KMS-11 (cell line): ENCODE results near the gene ELMO1.

Experiments used
- H2AFZ ChIP-seq: fragments of 200-600 bp; sonication (generic); 2 replicates; pipeline ENCODE4 v1.6.1; 2016; ENCODE audit warnings: antibody characterized with exemption, mixed run types, low read depth
- H3K27ac ChIP-seq: fragments of 200-600 bp; sonication (generic); 2 replicates; pipeline ENCODE4 v1.6.1; 2016; ENCODE audit warnings: mild to moderate bottlenecking, mixed run types
- H3K27me3 ChIP-seq: fragments of 200-600 bp; sonication (generic); 2 replicates; pipeline ENCODE4 v1.6.1; 2017; ENCODE audit warnings: mild to moderate bottlenecking, low read depth, mixed run types, moderate library complexity; ENCODE audit not compliant: insufficient read depth
- H3K36me3 ChIP-seq: fragments of 200-600 bp; sonication (generic); 2 replicates; pipeline ENCODE4 v1.6.1; 2017; ENCODE audit warnings: mild to moderate bottlenecking, mixed run types; ENCODE audit not compliant: insufficient read depth
- H3K4me1 ChIP-seq: fragments of 200-600 bp; sonication (generic); 2 replicates; pipeline ENCODE4 v1.6.1; 2016; ENCODE audit warnings: mild to moderate bottlenecking, low read depth, mixed run types; ENCODE audit not compliant: poor library complexity, severe bottlenecking
- H3K4me2 ChIP-seq: fragments of 200-600 bp; sonication (generic); 2 replicates; pipeline ENCODE4 v1.7.0; 2016; ENCODE audit warnings: mild to moderate bottlenecking, mixed run types
- H3K4me3 ChIP-seq: fragments of 200-600 bp; sonication (generic); IDR thresholded peaks from 2 replicates; pipeline ENCODE4 v1.6.1; 2017; ENCODE audit warnings: low read depth, low read length, mixed read lengths; ENCODE audit not compliant: insufficient read depth
- H3K79me2 ChIP-seq: fragments of 200-600 bp; sonication (generic); 2 replicates; pipeline ENCODE4 v1.6.1; 2016; ENCODE audit warnings: low read depth, mixed run types; ENCODE audit not compliant: insufficient read depth
- H3K9ac ChIP-seq: fragments of 200-600 bp; sonication (generic); 2 replicates; pipeline ENCODE4 v1.6.1; 2016; ENCODE audit warnings: mild to moderate bottlenecking, mixed run types
- H4K20me1 ChIP-seq: fragments of 200-600 bp; sonication (generic); 2 replicates; pipeline ENCODE4 v1.6.1; 2016; ENCODE audit warnings: mild to moderate bottlenecking, mixed run types; ENCODE audit not compliant: insufficient read depth
- CTCF ChIP-seq: fragments of 200-600 bp; sonication (generic); conservative IDR thresholded peaks from 2 replicates; pipeline ENCODE4 v1.6.1; 2017; ENCODE audit warnings: low read depth, mild to moderate bottlenecking, antibody characterized with exemption, low read length, moderate library complexity, mixed read lengths

The ELMO1 gene

GRCh38 chr7:37429435-37429791, 19.3 kb downstream of the ELMO1 start:
- Histone ChIP-seq H3K4me3 (no peak overlapping the region), H3K9ac (no peak overlapping the region), H4K20me1 (no peaks in the 10 kb centered on the region), H3K36me3 (no peaks in the 10 kb centered on the region), H3K27ac (no peak overlapping the region), H2AFZ (no peak overlapping the region), H3K4me1 (peaks cover 17% of the 10 kb centered on the region), H3K27me3 (no peaks in the 10 kb centered on the region), H3K4me2 (no peak overlapping the region), H3K79me2 (no peaks in the 10 kb centered on the region)
- no peak for TF ChIP-seq CTCF

- no peak overlapping the region for H3K9ac ChIP-seq
- H4K20me1 ChIP-seq = no peaks in the 10 kb centered on the region
- no peaks in the 10 kb centered on the region for H3K79me2 ChIP-seq
- no peak overlapping the region for H3K27ac ChIP-seq
- no peak for TF ChIP-seq CTCF
- no peak overlapping the region for H3K4me3 ChIP-seq
- H3K36me3 ChIP-seq = no peaks in the 10 kb centered on the region
- peaks cover 17% of the 10 kb centered on the region for H3K4me1 ChIP-seq
- H3K27me3 ChIP-seq = no peaks in the 10 kb centered on the region
- H2AFZ ChIP-seq = no peak overlapping the region
- H3K4me2 ChIP-seq = no peak overlapping the region
These were observed 19.8 kb downstream of the ELMO1 start for GRCh38 chr7:37428681-37429434.

- peaks cover 6% of the 10 kb centered on the region for H3K4me1 ChIP-seq
- H3K27me3 ChIP-seq = no peaks in the 10 kb centered on the region
- H3K27ac ChIP-seq = no peak overlapping the region
- H3K36me3 ChIP-seq = no peaks in the 10 kb centered on the region
- no peaks in the 10 kb centered on the region for H3K79me2 ChIP-seq
- H3K4me2 ChIP-seq = no peak overlapping the region
- H3K4me3 ChIP-seq = no peak overlapping the region
- no peak overlapping the region for H2AFZ ChIP-seq
- TF ChIP-seq CTCF = no peak
- H4K20me1 ChIP-seq = no peaks in the 10 kb centered on the region
- no peak overlapping the region for H3K9ac ChIP-seq
These were observed 21.3 kb downstream of the ELMO1 start for GRCh38 chr7:37427276-37427940.

GRCh38 chr7:37425498-37425897, 23.2 kb downstream of the ELMO1 start:
- Histone ChIP-seq H3K4me2 (no peak overlapping the region), H4K20me1 (no peaks in the 10 kb centered on the region)

More at GRCh38 chr7:37425498-37425897, 23.2 kb downstream of the ELMO1 start:
- no peaks in the 10 kb centered on the region for H3K4me1 ChIP-seq
- H3K9ac ChIP-seq = no peak overlapping the region
- no peaks in the 10 kb centered on the region for H3K36me3 ChIP-seq
- no peak overlapping the region for H2AFZ ChIP-seq
- H3K27me3 ChIP-seq = no peaks in the 10 kb centered on the region
- H3K79me2 ChIP-seq = no peaks in the 10 kb centered on the region
- H3K27ac ChIP-seq = no peak overlapping the region
- TF ChIP-seq CTCF = no peak
- H3K4me3 ChIP-seq = no peak overlapping the region
